22Rv1 (cell line): ENCODE data around the gene COMMD1.
"Not testable (repeated sequence)": the region's sequence is repeated elsewhere in the genome, so short reads cannot be mapped to it uniquely, and the experiment has no call there.

Experiments used
- H3K27ac ChIP-seq: fragments of 450-650 bp; 2 replicates; pipeline ENCODE4 v1.5.1; 2017
- CTCF ChIP-seq: fragments of 450-650 bp; IDR thresholded peaks from 2 replicates; pipeline ENCODE4 v1.5.1; 2017; ENCODE audit warnings: mild to moderate bottlenecking
- ZFX ChIP-seq: fragments of 450-650 bp; IDR thresholded peaks from 2 replicates; pipeline ENCODE4 v1.6.1; 2017; ENCODE audit warnings: antibody characterized with exemption, borderline replicate concordance

The COMMD1 gene

GRCh38 chr2:61948661-61949457, 43.4 kb downstream of the COMMD1 start:
- no peak overlapping the region for H3K27ac ChIP-seq
- TF ChIP-seq ZFX (no peak), CTCF (no peak)

DNA sequence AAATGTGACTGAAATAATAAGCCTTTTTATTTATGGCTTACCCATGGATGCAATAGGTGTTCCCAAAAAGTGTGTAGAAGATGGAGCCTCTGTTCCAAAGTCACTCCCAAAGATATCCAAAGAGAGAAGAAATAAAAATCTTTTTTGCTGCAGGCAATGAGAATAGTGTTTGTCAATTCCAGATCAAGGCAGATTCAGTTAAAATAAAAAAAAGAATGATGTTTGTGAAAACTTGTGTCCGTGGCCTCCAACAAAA, 43.9 kb downstream of the COMMD1 start:
- no peak for TF ChIP-seq CTCF
- no peak for TF ChIP-seq ZFX
- H3K27ac ChIP-seq = no peak overlapping the region

GRCh38 chr2:61949714-61950560, 44.5 kb downstream of the COMMD1 start:
- TF ChIP-seq CTCF = no peak
- TF ChIP-seq ZFX = no peak
- no peak overlapping the region for H3K27ac ChIP-seq

DNA sequence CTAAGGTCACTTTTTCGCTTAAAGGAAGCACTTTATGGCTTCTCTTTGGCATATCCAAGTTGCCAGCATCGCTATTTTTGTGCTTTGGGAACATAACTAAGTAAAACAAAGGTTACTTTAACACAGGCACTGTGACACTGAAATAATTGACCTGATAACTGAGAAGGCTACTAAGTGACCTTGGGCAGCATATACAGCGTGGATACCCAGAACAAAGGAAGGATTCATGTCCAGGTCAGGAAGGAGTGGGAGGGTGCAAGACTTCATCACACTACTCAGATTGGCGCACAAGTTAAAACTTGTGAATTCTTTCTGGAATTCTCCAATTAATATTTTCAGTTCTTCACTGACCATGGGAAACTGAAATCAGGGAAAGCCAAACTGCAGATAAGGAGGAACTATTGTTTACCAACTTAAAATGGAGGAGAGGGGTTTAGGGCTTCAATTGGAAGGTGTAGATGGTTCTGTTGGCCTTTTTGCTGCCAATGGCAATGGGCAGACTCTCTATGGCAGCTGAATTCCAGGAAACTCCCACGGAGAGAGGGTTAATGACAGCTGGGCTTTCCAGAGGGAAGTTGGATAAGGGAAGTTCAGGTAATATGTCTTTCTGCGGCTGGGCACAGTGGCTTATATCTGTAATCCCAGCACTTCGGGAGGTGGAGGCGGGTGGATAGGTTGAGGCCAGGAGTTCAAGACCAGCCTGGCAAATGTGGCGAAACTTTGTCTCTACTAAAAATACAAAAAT, 45.3 kb downstream of the COMMD1 start:
- TF ChIP-seq CTCF = no peak
- TF ChIP-seq ZFX = no peak
- no peak overlapping the region for H3K27ac ChIP-seq

DNA sequence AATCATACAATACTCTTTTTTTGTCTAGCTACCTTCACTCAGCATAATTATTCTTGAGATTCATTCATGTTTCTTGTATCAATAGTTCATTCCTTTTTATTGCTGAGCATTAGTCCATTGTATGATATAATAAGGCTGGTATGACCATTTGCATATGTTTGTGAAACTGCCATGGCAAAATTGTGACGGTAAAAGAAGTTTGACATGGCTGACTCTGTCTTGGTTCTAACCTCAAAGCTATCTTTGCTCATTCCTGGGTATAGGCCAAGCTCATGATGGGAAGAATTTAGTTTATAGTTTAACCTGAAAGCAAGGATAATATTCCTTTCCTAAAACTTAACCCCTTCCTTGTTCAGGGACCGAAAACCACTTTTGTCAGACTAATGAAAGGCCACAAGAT, 46.4 kb downstream of the COMMD1 start:
- TF ChIP-seq ZFX = no peak
- TF ChIP-seq CTCF = no peak
- H3K27ac ChIP-seq = no peak overlapping the region

- no peak overlapping the region for H3K27ac ChIP-seq
- TF ChIP-seq CTCF (no peak), ZFX (no peak)
Measured at GRCh38 chr2:61952288-61952687, 46.8 kb downstream of the COMMD1 start.

DNA sequence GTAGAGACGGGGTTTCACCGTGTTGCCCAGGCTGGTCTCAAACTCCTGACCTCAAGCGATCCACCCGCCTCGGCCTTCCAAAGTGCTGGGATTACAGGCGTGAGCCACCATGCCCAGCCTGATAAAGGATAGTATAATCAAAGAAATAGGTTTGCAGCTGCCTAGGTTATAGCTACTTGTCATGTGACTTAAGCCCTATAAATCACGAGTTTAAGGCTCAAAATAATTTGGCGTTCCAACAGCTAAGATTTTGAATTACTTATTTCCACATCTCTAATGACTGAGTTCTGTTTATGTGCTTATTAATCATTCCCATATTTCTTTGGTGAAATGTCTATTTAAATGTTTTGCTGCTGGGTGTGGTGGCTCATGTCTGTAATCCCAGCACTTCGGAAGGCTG, 49.4 kb downstream of the COMMD1 start:
- H3K27ac ChIP-seq = not testable (repeated sequence)
